Stimulated activated CD4-positive, alpha-beta T cell treated with anti-CD3 and anti-CD28 coated beads, TNF-alpha, amount 100 ng/mL, for 48 hours (primary cell): ENCODE measurements around the gene MTERF4.
"Not testable (repeated sequence)": the region's sequence is repeated elsewhere in the genome, so short reads cannot be mapped to it uniquely, and the experiment has no call there.

Experiments used
- DNase-seq, 3 donors: peaks; one replicate each; pipeline ENCODE4 v3.0.0-alpha.2; 2020; ENCODE audit warnings: low read depth in 3 of 3

MTERF4 gene

GRCh38 chr2:241110607-241111439 lies 8.7 kb upstream of the MTERF4 start:
- DNase-seq: no peak

- no peak for DNase-seq
These were observed 8.1 kb upstream of the MTERF4 start for GRCh38 chr2:241110089-241110606.

- no peak for DNase-seq
These were observed 7.4 kb upstream of the MTERF4 start for GRCh38 chr2:241109210-241110088.

DNA sequence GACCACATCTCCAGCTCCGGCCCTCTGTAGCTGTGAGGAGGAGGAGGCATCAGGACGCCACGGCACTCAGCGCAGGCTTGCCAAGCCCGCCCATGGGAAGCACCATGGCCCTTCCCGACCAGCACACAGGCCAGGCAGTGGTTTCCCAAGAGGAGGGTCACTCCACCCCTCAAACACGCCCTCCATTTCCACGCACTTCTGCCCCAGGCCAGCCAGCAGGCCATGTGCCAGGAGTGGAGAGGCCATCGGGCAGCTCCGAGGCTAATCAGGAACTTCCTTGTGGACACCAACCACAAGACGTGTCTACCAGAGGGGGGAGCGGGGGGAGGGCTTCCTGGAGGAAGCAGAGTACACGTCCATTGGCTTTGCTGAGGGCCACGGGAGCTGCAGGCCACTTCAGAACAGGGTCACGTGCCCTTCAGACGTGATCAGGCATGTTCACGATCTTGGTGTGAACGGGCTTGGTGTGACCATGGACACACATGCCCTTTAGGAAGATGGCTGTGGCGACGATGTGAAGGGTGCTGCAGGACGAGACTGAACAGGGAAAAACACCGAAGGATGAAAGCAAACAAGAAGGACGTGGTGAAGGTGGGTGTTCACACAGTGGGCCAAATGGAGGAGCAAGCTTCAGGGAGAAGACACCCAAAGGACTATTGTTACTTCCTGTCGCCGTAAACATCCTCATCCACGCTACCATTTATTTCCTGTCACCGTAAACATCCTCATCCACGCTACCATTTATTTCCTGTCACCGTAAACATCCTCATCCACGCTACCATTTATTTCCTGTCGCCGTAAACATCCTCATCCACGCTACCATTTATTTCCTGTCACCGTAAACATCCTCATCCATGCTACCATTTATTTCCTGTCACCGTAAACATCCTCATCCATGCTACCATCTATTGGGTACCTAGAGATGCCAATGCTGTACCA lies 6.5 kb upstream of the MTERF4 start:
- DNase-seq: no peak

- no peak for DNase-seq
These were observed 5.1 kb upstream of the MTERF4 start for GRCh38 chr2:241107031-241107783.

DNA sequence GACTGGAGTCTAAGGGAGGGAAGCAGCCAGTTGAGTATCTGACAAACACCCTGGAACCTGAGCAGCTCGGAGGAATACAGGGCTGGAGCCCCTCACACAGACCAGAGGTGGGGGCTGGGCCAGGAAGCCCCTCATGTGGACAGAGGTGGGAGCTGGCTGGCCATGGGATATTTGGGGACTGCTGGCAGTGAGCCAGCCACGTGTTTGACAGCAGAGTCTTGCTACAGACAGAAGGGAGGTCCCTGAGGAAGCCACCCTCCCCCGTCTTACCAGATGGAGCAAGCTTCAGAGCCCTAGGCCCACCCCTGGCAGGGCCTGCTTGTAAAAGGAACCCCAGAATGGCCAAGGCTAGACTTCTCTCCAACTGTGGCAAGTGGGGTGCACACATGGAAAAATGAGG lies 3.6 kb upstream of the MTERF4 start:
- DNase-seq: no peak

DNA sequence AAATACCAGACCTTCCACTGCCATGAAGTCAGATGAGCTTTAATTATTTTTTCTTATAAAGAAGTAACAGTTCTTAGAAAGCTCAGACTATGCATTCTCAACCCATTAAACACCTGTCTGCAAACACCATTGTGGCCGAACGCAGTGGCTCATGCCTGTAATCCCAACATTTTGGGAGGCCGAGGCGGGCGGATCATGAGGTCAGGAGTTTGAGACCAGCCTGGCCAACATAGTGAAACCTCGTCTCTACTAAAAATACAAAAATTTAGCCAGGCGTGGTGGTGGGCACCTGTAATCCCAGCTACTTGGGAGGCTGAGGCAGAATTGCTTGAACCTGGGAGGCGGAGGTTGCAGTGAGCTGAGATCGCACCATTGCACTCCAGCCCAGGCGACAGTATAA lies 2.5 kb upstream of the MTERF4 start:
- not testable (repeated sequence) for DNase-seq

GRCh38 chr2:241103176-241103595 lies 1.1 kb upstream of the MTERF4 start:
- no peak for DNase-seq

DNA sequence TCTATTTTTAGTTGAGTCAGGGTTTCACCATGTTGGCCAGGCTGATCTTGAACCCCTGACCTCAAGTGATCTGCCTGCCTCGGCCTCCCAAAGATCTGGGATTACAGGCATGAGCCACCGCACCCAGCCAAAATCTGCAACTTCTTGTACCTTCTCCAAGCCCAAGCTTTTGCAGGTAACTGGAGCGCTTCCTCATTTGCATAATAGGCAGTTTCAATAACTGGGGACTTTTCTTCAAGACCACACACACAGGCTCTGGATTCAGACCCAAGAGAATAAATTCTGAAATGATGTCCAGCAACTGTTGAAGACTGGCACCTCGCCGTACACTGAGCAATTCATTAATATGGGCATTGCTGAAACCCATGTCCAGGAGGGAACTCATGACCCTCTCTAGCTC lies 2.8 kb downstream of the MTERF4 start:
- no peak for DNase-seq

DNA sequence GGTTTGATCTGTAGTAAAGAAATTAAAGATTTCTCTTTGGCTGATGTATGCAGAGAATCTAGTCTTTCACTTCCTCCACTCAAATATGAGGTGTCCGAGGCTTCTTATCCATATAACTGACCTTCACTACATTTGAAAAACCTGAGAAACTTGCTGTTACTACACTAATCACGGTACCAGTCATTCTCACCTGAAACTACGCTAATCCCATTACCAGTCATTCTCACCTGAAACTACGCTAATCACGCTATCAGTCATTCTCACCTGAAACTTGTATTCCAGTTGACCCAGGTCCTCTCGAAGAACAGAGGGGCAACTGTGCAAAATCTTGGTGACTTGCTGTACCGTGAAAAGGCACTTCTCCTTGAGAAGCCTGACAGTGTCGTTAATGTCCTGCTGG lies 5.1 kb downstream of the MTERF4 start:
- no peak for DNase-seq

DNA sequence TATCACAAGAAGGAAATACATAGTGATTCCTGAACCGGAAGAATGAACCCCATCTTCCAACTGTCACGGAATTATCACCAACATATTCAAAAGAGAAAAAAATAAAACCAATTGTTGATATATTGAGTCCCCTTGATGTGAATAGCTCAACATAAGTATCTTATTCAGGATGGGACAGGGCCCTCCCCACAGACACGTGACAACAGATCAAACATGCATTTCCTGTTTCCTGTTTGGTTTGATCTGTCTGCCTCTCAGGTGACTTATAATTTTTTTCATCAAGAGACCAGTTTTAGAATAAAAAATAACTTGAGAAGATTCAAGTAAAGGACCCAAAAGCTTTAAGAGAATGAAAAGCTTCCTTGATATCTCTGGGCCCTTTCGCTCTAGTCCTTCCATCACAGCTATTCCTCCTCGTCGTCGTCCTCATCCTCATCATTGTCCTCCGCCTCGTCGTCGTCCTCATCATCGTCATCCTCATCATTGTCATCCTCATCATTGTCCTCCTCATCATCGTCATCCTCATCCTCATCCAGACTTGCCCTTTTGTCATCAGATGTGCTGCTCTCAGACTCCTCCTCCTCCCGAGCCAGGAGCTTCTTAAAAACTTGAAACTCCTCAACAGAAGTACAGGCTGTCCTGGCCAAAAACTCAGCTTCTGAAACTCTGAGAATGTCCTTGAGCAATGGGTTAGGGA lies 6.3 kb downstream of the MTERF4 start:
- DNase-seq: no peak

GRCh38 chr2:241094924-241095420 lies 7.1 kb downstream of the MTERF4 start:
- DNase-seq: no peak

DNA sequence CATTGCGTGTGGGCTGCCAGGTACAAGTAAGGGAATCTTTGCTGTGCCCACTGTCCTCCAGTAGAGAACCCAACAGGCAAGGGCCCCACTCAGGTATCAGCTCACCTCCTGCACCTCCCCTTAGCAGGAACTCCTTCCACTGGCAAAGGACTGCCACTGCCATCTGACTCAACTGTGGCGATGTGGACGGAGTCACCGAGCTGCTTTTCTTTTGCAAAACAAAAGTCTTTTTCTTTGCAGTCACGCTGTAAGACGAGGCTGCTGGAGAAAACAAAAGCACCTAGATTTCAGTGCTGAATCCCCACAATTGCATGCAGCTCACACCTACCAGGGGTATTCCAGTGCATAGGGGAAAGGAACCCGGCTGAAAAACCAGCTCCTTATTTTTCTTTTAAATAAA lies 7.9 kb downstream of the MTERF4 start:
- no peak for DNase-seq

DNA sequence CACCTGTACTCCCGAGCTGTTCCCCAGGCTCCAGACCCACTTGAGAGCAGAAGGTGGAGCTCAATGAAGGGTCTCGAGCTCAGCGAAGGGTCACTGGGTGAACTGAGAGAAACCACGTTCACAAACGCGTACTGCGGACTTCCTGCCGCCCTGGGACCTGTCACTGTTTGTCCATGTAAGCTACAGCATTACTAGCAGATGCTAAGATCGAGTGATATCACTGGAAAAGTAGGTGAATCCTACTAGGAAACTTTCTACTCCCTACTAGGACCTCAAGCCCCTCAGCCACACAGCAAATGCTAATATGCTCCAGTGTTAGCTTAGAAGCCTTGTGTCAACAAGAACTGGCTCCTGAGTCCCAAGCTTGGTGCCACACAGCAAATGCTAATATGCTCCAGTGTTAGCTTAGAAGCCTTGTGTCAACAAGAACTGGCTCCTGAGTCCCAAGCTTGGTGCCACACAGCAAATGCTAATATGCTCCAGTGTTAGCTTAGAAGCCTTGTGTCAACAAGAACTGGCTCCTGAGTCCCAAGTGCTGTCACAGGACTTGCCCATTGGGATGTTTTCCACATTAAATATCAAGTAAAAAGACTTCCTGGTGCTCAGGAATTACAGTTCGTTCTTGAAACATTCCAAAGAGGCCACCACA lies 8.8 kb downstream of the MTERF4 start:
- DNase-seq: not testable (repeated sequence)

- DNase-seq: no peak
These were observed 9.4 kb downstream of the MTERF4 start for GRCh38 chr2:241092677-241093076.

GRCh38 chr2:241091734-241092445 lies 10.2 kb downstream of the MTERF4 start:
- no peak for DNase-seq

GRCh38 chr2:241091201-241091600 lies 10.9 kb downstream of the MTERF4 start:
- no peak for DNase-seq

GRCh38 chr2:241088791-241089732 lies 13.0 kb downstream of the MTERF4 start:
- DNase-seq: no peak
